DMS79 (cell line): Measurements from ENCODE around the gene PHLDA3.

Experiments
- DNase-seq: peaks from one replicate; lab custom pipeline; 2025; lab: John Stamatoyannopoulos, UW

PHLDA3 gene

DNA sequence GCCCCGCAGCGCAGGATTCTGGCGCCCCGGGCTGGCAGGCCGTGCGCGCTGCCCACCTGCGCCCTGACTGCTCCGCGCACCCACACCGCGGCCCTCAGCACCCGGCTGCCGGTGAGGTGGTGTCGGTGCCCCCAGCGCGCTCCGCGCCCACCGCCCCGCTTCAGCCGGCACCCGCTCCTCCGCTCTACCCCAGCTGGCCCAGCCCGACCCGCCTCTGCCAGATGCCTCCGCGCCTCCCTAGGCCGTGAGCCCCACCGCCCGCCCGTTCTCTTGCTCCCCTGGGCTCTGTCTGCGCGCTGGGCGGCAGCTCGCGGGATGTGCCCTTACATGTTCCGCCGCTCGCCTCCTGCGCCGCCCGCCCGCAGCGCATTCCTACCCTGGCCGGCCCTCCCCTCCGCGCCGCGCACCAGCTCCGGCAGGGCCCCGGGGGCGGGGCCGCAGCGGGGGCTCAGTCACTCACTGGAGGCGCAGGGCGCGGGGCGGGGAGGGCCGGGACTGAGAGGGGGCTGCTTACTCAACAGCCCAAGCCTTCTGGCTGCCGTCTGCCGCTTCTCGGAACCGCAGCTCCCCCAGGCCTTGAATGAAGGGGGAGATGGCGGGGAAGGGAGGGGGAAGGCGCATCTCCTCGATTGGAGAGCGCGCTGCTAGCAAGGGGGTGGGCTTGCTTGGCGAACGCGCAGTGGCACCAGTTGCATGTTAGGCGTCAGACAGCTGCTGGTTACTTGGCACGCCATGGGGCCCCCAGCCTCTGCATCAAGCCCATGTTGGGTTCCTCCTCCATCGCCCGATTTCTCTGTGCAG is at the start of gene PHLDA3:
PHLDA3 (minus strand) TSS at position 345 of the 801 bp plus-strand sequence. CDS start 402 bp downstream, outside the sequence.
- no peak for DNase-seq

GRCh38 chr1:201518071-201518470 is 49.1 kb upstream of the PHLDA3 start:
- no peak for DNase-seq

DNA sequence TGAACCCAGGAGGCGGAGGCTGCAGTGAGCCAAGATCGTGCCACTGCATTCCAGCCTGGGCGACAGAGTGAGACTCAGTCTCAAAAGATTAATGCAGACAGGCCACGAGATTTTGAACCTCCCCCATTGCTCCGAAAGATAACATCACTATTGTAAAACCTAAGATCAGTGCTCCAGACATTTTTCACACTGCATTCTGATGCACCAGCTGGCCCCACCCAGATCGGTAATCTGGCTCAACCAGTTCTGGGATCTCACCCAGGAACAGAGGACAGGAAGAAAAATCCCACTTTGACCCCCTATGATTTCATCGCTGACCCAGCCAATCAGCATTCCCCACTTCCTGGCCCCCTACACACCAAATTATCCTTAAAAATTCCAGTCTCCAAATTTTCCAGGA is 48.6 kb upstream of the PHLDA3 start:
- no peak for DNase-seq

GRCh38 chr1:201516511-201517127 is 47.6 kb upstream of the PHLDA3 start:
- no peak for DNase-seq

DNA sequence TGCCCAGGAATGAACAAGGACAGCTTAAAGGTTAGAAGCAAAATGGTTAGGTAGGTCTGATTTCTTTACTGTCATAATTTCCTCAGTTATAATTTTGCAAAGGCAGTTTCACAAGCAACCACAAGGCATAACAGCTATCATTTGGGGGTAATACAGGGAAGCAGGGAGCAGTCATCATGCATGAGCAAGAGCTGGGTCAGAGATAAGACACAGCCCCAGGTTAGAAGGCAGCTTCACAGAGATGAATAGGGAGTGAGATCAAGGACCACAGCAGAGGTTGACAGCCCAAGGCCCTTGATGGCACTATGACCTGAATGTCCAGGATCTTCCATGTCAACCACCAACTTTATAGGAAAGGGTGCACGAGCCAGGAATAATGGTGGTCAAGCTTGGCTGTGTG is 46.9 kb upstream of the PHLDA3 start:
- DNase-seq: no peak

DNA sequence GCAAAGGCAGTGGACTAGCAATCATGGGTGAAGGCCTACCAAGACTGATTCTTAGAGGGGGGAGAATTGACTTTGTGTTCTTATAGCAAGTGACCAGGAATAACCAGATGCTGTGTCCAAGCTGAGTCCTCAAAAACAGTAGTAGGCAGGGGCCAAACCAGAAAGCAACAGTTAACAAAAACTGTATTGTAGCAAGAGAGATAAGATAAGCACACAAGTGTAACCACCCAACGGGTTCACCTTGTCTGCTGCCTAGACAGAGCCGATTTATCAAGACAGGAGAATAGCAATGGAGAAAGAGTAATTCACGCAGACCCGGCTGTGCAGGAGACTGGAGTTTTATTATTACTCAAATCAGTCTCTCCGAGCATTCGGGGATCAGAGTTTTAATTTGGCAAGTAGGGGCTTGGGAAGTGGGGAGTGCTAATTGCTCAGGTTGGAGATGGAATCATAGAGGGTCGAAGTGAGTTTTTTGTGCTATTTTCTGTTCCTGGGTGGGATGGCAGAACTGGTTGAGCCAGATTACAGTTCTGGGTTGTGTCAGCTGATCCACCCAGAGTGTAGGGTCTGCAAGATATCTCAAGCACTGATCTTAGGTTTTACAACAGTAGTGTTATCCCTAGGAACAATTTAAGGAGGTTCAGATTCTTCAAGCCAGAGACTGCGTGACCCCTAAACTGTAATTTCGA is 46.2 kb upstream of the PHLDA3 start:
- DNase-seq: no peak

DNA sequence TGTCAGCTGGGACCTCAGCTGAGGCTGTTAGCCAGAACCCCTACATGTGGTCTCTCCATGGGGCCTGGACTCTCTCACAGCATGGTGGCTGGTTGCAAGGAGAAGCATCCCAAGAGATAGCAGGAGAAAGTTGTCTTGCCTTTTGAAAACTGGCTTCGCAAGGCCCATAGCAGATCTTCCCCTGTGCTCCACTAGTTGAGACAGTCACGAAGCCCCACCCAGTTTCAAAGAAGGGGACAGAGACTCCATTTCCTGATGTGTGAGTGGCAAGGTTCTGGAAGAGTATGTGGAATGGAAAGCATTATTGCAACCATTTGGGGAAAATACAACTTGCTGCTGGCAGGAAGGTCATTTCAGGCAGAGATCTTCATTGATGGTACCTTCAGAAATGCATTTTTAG is 45.5 kb upstream of the PHLDA3 start:
- no peak for DNase-seq

DNA sequence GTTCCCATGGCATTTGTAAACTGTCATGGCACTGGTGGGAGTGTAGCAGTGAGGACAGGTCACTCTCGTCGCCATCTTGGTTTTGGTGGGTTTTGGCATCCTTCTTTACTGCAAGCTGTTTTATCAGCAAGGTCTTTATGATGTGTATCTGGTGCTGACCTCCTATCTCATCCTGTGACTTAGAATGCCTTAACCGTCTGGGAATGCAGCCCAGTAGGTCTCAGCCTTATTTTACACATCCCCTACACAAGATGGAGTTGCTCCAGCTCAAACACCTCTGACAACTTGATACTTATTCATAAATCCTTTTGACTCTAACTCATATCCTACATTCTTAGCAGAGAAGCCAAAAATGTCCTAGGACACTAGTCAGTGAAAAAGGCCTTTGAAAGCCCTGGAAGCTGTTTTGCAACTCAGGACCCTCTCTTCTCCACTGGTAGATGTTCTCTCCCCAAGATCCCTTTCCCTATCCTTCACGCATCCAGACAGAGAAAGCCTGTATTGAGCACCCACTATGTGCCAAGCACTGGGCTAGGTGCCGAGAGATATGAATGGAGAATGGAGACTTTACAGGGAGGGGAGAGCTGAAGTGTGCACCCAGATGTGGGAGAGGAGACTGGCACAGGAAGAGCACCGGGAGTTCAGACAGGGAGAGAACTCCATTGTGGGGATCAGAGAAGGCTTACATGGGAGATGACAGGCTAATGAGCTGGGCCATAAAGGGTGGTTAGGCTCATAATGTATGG is 44.7 kb upstream of the PHLDA3 start:
- DNase-seq: no peak

GRCh38 chr1:201511941-201512539 is 43.1 kb upstream of the PHLDA3 start:
- no peak for DNase-seq

DNA sequence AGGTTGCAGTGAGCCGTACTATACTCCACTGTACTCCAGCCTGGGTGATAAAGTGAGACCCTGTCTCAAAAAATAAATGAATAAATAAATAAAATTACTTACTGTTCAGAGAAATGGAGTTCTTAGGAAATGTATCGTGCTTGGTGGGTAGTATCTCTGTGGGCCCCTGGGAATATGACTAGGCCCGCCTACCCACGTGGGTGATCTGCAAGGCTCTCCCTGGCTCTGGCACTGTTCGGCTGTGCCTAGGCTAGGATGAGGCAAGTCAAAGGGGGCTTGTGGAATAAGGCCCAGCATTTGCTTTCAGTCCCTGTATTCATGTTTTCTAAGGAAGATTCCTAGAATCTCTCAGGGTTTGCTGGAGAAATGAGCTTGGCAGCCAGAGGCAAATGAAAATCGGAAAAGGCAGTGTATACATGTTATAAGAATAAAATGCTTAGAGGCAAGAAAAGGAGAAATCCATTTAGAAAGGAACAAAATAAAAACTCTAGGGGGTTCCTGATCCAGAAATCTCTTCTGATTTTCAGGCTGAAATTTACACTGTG is 42.5 kb upstream of the PHLDA3 start:
- DNase-seq: no peak

DNA sequence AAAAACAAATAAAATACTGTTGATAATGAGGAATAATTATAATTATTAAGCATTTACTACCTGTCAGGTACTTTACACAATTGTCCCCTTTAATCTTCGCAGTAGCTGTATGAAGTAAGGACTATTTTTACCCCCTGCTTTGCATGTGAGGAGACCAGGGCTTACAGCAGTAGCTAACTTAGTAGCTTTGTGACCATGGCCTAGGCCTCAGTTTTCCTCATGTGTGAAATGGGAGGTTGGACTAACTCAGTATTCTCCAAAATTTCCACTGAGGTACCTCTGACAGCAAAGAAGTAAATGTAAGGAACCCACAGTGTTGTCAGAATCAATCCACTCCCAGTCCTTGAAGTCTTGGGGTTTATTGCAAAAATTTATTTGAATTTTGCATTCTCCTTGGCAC is 41.7 kb upstream of the PHLDA3 start:
- DNase-seq: no peak

GRCh38 chr1:201509601-201510374 is 40.8 kb upstream of the PHLDA3 start:
- DNase-seq: no peak

DNA sequence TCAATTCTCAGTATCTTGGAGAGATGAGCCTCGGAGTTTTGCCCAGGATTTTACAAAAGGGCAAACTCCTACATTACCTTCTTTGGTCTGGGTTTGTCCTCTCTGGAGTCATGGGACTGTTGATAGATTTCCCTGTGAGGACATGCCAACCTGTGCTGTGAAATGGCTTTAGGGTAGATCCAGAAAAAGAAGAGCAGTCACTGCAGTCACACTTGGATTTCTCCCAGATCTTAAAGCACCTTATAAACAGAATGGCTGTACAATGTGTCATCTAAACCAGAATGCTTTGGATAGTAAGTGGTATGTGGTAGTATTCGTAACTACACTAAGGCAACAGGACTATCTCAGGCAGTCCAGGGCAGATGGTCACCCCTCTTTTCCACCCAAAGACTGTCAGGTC is 39.8 kb upstream of the PHLDA3 start:
- no peak for DNase-seq

DNA sequence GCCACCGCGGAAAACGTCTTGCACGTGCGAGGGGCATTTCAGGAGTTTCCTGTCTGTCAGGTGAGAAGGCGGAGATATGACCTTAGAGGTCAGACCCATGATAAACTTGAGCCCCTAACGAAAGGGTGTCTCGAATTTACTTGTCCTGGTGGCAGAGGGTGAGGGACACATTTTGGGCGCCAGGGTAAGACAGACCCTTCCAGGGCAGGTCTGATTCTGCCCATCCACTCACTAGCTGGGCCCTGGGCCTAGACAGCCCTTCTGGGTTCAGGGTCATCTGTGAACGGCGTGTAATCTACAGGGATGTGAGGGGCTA is 38.3 kb upstream of the PHLDA3 start:
- DNase-seq: no peak

DNA sequence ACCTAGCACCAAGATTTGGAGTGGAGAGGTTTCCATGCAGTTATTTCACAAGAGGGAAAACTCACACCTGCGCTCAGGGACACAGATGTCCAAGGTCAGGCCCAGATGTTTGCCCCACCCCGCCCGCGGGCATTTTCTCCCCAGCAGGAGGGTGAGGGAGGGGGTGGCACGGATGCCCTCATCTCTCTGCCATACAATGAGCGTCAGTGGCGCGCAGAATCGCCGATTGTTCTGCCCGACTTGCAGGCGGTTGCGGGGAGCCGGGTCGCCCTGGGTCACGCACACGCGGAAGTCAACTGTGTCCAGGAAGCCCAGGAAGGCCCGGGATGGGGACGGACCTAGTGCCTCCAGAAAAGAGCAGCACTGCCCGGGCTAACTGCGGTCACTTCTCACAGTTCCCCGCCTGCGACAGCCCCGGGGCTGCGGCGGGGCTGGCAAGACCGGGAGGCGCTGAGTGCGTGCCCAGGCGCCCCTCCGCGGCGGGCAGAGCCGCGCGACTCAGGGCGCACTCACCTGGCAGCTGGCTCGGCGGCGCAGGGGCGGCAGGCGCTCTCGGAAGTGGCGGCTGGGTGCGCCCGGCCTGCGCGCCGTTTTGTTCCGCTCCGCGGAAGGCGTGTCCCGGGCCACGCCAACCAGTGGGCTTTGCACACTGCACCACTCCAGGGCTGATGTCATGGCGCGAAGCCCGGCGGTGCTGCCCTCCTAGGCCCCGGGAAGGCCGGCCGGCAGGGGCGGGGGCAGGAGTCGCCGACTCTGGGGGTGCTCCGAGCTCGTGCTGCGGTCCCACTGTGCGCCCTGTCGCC is 37.8 kb upstream of the PHLDA3 start, which contains the start of gene CSRP1:
CSRP1 (minus strand) TSS at position 567 of the 803 bp plus-strand sequence. CDS start 10,820 bp downstream, outside the sequence.
- no peak for DNase-seq

DNA sequence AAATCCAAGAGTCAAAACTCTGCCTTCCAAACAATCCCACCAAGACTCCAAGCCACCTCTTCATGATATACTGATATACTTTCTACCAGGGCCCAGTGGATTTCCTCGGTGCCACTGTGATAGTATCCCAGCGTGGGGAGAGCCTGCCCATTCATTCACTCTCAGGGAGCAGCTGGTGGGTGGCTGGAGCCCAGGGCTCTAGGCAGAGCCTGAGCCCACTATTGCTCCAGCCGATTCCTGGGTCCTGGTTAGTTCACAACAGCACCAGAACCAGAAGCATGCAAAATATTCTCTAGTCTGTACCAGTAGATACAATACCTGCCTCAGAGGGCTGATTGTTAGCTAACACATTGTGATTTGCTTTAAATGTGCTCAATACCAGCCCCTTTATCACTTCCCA is 37.1 kb upstream of the PHLDA3 start:
- DNase-seq: no peak

GRCh38 chr1:201505503-201505890 is 36.5 kb upstream of the PHLDA3 start:
- no peak for DNase-seq

DNA sequence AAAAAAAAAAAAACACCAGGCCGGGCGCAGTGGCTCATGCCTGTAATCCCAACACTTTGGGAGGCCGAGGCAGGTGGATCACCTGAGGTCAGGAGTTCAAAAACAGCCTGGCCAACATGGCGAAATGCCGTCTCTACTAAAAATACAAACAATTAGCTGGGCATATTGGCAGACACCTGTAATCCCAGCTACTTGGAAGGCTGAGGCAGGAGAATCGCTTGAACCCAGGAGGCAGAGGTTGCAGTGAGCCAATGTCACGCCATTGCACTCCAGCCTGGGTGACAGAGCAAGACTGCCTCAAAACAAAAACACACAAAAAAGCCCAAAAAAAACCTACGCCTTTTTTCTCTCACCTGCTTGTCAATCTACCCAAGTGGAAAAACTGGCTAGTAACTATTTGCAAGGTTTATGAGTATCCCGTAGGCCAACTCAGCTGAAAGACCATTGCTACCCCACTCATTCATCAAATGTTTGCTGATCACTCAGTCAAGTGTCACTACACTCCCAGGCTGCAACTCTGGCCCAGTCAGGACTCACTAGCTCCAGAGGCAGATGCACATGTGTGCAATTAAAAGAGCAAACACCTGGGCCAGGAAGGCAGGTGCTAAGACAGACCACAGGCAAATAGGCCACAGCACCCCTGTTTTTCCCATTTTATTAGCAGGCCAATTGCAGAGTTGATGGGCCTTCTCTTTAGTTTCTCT is 36.0 kb upstream of the PHLDA3 start:
- peak; percentile 29 for DNase-seq

- no peak for DNase-seq
Measured at GRCh38 chr1:201504179-201504631, 35.2 kb upstream of the PHLDA3 start.
